HepG2 (cell line): ENCODE data around the gene CLEC20A. TPM values are rescaled to one million over a fixed set of nuclear protein-coding genes. Genes with fewer than 3 reads are reported as not detected.
A peak's percentile ranks its signal among the peaks of the same experiment; 100 is the strongest.

Source experiments
- ARNT2 ChIP-seq: sonication (generic); formaldehyde crosslinking; IDR thresholded peaks from 2 replicates; pipeline ENCODE4 v1.8.0; 2022; ENCODE audit warnings: mild to moderate bottlenecking, low read depth, missing genetic modification reagents, moderate library complexity
- BCL6 ChIP-seq: IDR thresholded peaks from 2 replicates; pipeline ENCODE4 v1.6.1; 2016; ENCODE audit warnings: missing genetic modification reagents, missing compliant biosample characterization
- HNF4G ChIP-seq, 2 experiments: sonication (generic) in 1 of 2; formaldehyde crosslinking in 1 of 2; IDR thresholded peaks; 2 replicates each; pipeline versions ENCODE4 v1.4.0 to v1.6.1; 2011 to 2020; ENCODE audit warnings: borderline replicate concordance in 2 of 2, low read depth in 2 of 2, mild to moderate bottlenecking in 2 of 2, low read length in 1 of 2, missing genetic modification reagents in 1 of 2, moderate library complexity in 1 of 2
- HOXA5 ChIP-seq: sonication (generic); formaldehyde crosslinking; IDR thresholded peaks from 2 replicates; pipeline ENCODE4 v1.4.0; 2020; ENCODE audit warnings: missing genetic modification reagents
- MIXL1 ChIP-seq: IDR thresholded peaks from 2 replicates; pipeline ENCODE4 v1.6.1; 2016
- SATB2 ChIP-seq: sonication (generic); formaldehyde crosslinking; IDR thresholded peaks from 2 replicates; pipeline ENCODE4 v1.5.0; 2020; ENCODE audit warnings: missing genetic modification reagents
- SKI ChIP-seq: fragments of 450-650 bp; IDR thresholded peaks from one replicate; pipeline ENCODE4 v1.6.1; 2018; ENCODE audit warnings: mild to moderate bottlenecking; ENCODE audit not compliant: partially characterized antibody
- ZBTB38 ChIP-seq: sonication (generic); formaldehyde crosslinking; IDR thresholded peaks from 2 replicates; pipeline ENCODE4 v1.5.1; 2020; ENCODE audit warnings: mild to moderate bottlenecking, missing genetic modification reagents
- ZNF10 ChIP-seq: sonication (generic); formaldehyde crosslinking; IDR thresholded peaks from 2 replicates; pipeline ENCODE4 v1.4.0; 2020; ENCODE audit warnings: mild to moderate bottlenecking, low read depth, missing genetic modification reagents, borderline replicate concordance
- ZNF556 ChIP-seq: sonication (generic); formaldehyde crosslinking; IDR thresholded peaks from 2 replicates; pipeline ENCODE4 v1.4.0; 2020; ENCODE audit warnings: mild to moderate bottlenecking, missing genetic modification reagents, borderline replicate concordance
- ZNF629 ChIP-seq: sonication (generic); formaldehyde crosslinking; conservative IDR thresholded peaks from 2 replicates; pipeline ENCODE4 v1.5.0; 2020; ENCODE audit warnings: missing genetic modification reagents
- polyA plus RNA-seq, 8 experiments: library from polyadenylated mRNA; depleted of rRNA in 3 of 8; stranded (reverse) in 7 of 8; unstranded in 1 of 8; fragments of >200 nt; fragmentation: Illumina TruSeq in 4 of 8; extraction: Trizol in 4 of 8; gene quantifications; 2 replicates each; pipeline versions ENCODE4 v1.2.1 to v1.2.3, GENCODE V29; 2011 to 2016; ENCODE audit warnings: low read depth in 4 of 8, missing spikeins in 1 of 8, mixed read lengths in 1 of 8; ENCODE audit not compliant: insufficient read depth in 1 of 8
- total RNA-seq, 5 experiments: library from RNA; depleted of rRNA; stranded (reverse); fragments of >200 nt; fragmentation: Illumina TruSeq; extraction: Trizol; gene quantifications; 2 replicates each; pipeline ENCODE4 v1.2.3, GENCODE V29; 2016; ENCODE audit warnings: low read depth in 1 of 5
- TF ChIP-seq, protein P1 (sequence below): IDR thresholded peaks from 2 replicates; pipeline ENCODE4 v1.6.1; 2016; ENCODE audit warnings: missing genetic modification reagents, missing compliant biosample characterization
- TF ChIP-seq, protein P2 (sequence below): IDR thresholded peaks from 2 replicates; pipeline ENCODE4 v1.6.1; 2018; ENCODE audit warnings: missing genetic modification reagents, mild to moderate bottlenecking, missing compliant biosample characterization
- TF ChIP-seq, protein P3 (sequence below): sonication (generic); IDR thresholded peaks from 2 replicates; pipeline ENCODE4 v1.6.1; 2016; ENCODE audit warnings: low read depth, borderline replicate concordance
- TF ChIP-seq, protein P4 (sequence below): sonication (generic); formaldehyde crosslinking; IDR thresholded peaks from 2 replicates; pipeline ENCODE4 v1.8.1; 2022; ENCODE audit warnings: mild to moderate bottlenecking, missing genetic modification reagents
- TF ChIP-seq, protein P5 (sequence below), 2 experiments: sonication (generic) in 1 of 2; formaldehyde crosslinking in 1 of 2; IDR thresholded peaks; 2 replicates each; pipeline versions ENCODE4 v1.6.1 to v1.9.0; 2014 to 2022; ENCODE audit warnings: antibody characterized with exemption in 1 of 2, borderline replicate concordance in 1 of 2, inconsistent platforms in 1 of 2, low read depth in 1 of 2, missing genetic modification reagents in 1 of 2
- TF ChIP-seq, protein P6 (sequence below): sonication (generic); formaldehyde crosslinking; IDR thresholded peaks from 2 replicates; pipeline ENCODE4 v1.4.0; 2020; ENCODE audit warnings: missing genetic modification reagents; ENCODE audit errors: not compliant biosample characterization

Gene CLEC20A
- total and polyA plus RNA-seq, 2 of the 13 experiments (the other 11 are each of a cell fraction or from before 2014, with no cell fraction given) = not detected

DNA sequence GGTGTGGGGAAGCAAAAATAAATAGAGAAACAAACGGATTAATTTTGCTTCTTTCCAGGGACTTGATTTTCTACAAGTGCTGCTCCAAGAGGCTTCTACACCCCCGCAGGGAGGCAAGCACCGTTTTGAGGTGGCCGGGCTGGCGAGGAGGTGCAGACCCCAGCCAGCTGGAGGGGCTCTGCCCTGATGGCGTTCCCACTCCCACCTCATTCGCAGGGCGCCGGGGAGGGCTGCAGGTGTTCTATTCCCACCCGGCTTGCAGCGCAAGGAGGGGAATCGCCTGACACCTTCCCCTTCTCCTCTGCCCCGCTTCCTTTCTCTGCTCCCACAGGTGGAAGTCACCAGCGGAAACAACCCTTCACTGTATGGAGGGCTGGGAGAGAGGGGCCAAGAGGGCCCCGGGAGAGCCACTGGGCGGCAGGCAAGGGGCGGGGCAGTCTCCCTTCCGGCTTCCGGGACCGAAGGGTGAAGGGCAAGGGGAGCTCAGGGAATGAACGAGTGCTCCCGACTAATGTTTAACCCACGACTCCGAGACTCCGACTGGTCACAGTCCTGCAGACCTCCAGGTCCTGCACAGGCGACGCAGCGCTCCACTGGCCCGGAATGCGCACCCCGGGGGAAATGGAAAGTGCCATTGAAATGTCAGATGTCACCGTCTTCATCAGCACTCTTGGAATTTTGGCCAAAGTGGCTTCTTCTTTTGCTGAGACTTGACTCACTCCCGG, 45.2 kb upstream of the CLEC20A start (continued):
- TF ChIP-seq, protein P1, sequence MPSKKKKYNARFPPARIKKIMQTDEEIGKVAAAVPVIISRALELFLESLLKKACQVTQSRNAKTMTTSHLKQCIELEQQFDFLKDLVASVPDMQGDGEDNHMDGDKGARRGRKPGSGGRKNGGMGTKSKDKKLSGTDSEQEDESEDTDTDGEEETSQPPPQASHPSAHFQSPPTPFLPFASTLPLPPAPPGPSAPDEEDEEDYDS (CRISPR knock-in tag) = peak; percentile 68
- no peak for TF ChIP-seq MIXL1 (CRISPR knock-in tag)
- TF ChIP-seq, protein P2, sequence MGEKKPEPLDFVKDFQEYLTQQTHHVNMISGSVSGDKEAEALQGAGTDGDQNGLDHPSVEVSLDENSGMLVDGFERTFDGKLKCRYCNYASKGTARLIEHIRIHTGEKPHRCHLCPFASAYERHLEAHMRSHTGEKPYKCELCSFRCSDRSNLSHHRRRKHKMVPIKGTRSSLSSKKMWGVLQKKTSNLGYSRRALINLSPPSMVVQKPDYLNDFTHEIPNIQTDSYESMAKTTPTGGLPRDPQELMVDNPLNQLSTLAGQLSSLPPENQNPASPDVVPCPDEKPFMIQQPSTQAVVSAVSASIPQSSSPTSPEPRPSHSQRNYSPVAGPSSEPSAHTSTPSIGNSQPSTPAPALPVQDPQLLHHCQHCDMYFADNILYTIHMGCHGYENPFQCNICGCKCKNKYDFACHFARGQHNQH (CRISPR knock-in tag) = 0 out of 2 replicates have a peak, but pooled peaks have one; percentile 61
- TF ChIP-seq ZBTB38 (CRISPR knock-in tag) = no peak
- no peak for TF ChIP-seq ARNT2
- TF ChIP-seq HOXA5 (CRISPR knock-in tag) = peak; percentile 42; the same call in 1 of the 2 replicates
- TF ChIP-seq, protein P3, sequence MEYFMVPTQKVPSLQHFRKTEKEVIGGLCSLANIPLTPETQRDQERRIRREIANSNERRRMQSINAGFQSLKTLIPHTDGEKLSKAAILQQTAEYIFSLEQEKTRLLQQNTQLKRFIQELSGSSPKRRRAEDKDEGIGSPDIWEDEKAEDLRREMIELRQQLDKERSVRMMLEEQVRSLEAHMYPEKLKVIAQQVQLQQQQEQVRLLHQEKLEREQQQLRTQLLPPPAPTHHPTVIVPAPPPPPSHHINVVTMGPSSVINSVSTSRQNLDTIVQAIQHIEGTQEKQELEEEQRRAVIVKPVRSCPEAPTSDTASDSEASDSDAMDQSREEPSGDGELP = peak; percentile 55; the same call in 1 of the 2 replicates
- TF ChIP-seq ZNF629 = 0 out of 2 replicates have a peak, but pooled peaks have one; percentile 26
- TF ChIP-seq ZNF10 (CRISPR knock-in tag) = no peak
- TF ChIP-seq, protein P4, sequence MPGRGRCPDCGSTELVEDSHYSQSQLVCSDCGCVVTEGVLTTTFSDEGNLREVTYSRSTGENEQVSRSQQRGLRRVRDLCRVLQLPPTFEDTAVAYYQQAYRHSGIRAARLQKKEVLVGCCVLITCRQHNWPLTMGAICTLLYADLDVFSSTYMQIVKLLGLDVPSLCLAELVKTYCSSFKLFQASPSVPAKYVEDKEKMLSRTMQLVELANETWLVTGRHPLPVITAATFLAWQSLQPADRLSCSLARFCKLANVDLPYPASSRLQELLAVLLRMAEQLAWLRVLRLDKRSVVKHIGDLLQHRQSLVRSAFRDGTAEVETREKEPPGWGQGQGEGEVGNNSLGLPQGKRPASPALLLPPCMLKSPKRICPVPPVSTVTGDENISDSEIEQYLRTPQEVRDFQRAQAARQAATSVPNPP (CRISPR knock-in tag) = no peak
- TF ChIP-seq, protein P5, sequence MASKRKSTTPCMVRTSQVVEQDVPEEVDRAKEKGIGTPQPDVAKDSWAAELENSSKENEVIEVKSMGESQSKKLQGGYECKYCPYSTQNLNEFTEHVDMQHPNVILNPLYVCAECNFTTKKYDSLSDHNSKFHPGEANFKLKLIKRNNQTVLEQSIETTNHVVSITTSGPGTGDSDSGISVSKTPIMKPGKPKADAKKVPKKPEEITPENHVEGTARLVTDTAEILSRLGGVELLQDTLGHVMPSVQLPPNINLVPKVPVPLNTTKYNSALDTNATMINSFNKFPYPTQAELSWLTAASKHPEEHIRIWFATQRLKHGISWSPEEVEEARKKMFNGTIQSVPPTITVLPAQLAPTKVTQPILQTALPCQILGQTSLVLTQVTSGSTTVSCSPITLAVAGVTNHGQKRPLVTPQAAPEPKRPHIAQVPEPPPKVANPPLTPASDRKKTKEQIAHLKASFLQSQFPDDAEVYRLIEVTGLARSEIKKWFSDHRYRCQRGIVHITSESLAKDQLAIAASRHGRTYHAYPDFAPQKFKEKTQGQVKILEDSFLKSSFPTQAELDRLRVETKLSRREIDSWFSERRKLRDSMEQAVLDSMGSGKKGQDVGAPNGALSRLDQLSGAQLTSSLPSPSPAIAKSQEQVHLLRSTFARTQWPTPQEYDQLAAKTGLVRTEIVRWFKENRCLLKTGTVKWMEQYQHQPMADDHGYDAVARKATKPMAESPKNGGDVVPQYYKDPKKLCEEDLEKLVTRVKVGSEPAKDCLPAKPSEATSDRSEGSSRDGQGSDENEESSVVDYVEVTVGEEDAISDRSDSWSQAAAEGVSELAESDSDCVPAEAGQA (IDR thresholded peaks at IDR 0.05; ENCODE audit: low read depth) = peak; percentile 54
- TF ChIP-seq, protein P5 (CRISPR knock-in tag; IDR thresholded peaks at IDR 0.05; ENCODE audit: borderline replicate concordance) = peak; percentile 87
- TF ChIP-seq SKI = peak; percentile 8
- TF ChIP-seq HNF4G (IDR thresholded peaks at IDR 0.05; ENCODE audit: borderline replicate concordance, low read depth, low read length) = no peak
- TF ChIP-seq HNF4G (CRISPR knock-in tag; IDR thresholded peaks at IDR 0.05; ENCODE audit: borderline replicate concordance, low read depth) = peak; percentile 27; the same call in 1 of the 2 replicates
- peak; percentile 86; the same call in 1 of the 2 replicates for TF ChIP-seq ZNF556 (CRISPR knock-in tag)
- TF ChIP-seq SATB2 (CRISPR knock-in tag) = peak; percentile 85; the same call in 1 of the 2 replicates
- peak; percentile 21; the same call in 1 of the 2 replicates for TF ChIP-seq BCL6 (CRISPR knock-in tag)
- TF ChIP-seq, protein P6, sequence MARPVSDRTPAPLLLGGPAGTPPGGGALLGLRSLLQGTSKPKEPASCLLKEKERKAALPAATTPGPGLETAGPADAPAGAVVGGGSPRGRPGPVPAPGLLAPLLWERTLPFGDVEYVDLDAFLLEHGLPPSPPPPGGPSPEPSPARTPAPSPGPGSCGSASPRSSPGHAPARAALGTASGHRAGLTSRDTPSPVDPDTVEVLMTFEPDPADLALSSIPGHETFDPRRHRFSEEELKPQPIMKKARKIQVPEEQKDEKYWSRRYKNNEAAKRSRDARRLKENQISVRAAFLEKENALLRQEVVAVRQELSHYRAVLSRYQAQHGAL (CRISPR knock-in tag) = peak; percentile 83
